ENCODE data around the gene RPL38. TPM values are rescaled to one million over a fixed set of nuclear protein-coding genes. Genes with fewer than 3 reads are reported as not detected.

RPL38 gene
- total RNA-seq, 5 donors from 2014 or later (not counting 1 experiment from before 2014, with no cell fraction given): 1,569 to 1,786 (median 1,717) TPM

DNA sequence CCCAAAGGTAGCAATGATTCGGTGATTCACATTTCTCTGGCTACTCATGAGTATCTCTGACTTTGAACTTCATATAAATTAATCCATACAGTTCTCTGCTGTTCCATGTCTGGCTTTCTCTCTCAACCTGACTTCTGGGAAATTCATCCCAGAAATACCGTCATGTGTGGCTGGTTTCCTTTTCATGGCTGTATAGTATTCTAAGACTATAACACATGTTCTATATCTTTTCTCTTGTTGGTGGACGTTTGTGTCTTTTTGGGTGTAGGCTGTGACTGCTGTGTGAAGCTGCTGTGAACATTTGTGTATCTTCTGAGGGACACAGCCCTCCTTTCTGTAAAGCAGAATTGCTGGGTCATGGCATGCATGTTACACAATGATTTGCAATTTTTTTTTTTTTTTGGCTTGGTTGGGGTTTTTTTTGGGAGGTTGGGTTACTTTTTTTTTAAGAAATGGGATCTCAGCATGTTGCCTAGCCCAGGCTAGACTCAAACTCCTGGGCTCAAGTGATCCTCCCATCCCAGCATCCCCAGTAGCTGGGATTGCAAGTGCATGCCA lies 16.2 kb downstream of the RPL38 start:
- POLR2A ChIA-PET: no interaction called here
- peaks cover 28% of the 10 kb centered on the region for H3K36me3 Mint-ChIP-seq
- peaks cover 5 to 17% (median 10%) of the 10 kb centered on the region in 3 donors for H3K4me1 Mint-ChIP-seq
- 100% methylated on average over 1 of the region's 3 CpGs for WGBS (ENCODE audit: insufficient coverage)
- no peak overlapping the region for H3K4me3 ChIP-seq (ENCODE audit: control insufficient read depth in 1 of 2, extremely low read depth in 1 of 2, low read length in 1 of 2)
- no peaks in the 10 kb centered on the region for H3K9me3 Mint-ChIP-seq
- no peak overlapping the region for H3K27ac ChIP-seq (ENCODE audit: low read length)
- peaks cover 0 to 16% of the 10 kb centered on the region in 2 experiments for H3K4me1 ChIP-seq (ENCODE audit: control insufficient read depth in 1 of 2, extremely low read depth in 1 of 2, insufficient read depth in 2 of 2, low read length in 2 of 2)
- peaks cover 0 to 9% of the 10 kb centered on the region in 2 experiments for H3K27me3 ChIP-seq (replicated peaks in 1 of 2; ENCODE audit: control insufficient read depth in 2 of 2, extremely low read depth in 1 of 2, insufficient read depth in 2 of 2, low read length in 1 of 2)
- no peak for ATAC-seq (replicated peaks in 1 of 4)
- H3K27me3 Mint-ChIP-seq: no peaks in the 10 kb centered on the region
- DNase-seq: no peak
- no peaks in the 10 kb centered on the region for H3K9me3 ChIP-seq
- H3K4me3 Mint-ChIP-seq: no peak overlapping the region
- H3K27ac Mint-ChIP-seq: no peak overlapping the region
- CTCF ChIA-PET: no interaction called here
- peaks cover 0 to 18% of the 10 kb centered on the region in 2 donors for H3K36me3 ChIP-seq (ENCODE audit: control insufficient read depth in 2 of 2, extremely low read depth in 1 of 2, insufficient read depth in 1 of 2, low read length in 1 of 2)

DNA sequence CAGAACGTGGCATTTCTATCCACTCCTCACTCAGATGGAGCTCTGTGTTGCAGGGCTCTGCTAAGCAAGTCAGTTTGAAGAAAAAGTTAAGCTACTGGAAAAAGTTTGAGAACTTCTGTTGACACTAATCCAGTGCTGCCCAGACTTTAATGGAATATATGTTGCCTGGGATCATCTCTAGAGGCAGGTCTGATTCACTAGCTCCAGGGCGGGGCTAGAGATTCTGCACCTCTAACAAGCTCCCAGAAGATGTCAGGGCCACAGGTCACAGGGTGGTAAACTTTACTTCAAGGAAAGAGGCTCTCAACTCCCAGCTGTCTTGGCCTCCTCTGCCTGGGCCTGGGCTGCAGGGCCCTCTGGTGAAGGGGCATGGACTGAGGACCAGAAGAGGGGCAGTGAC lies 16.7 kb downstream of the RPL38 start:
- H3K36me3 Mint-ChIP-seq: peaks cover 32% of the 10 kb centered on the region
- no peak overlapping the region for H3K4me3 Mint-ChIP-seq
- ChIA-PET POLR2A (no interaction called here), CTCF (no interaction called here)
- no peak overlapping the region for H3K27ac Mint-ChIP-seq
- peaks cover 4 to 11% (median 7%) of the 10 kb centered on the region in 3 donors for H3K4me1 Mint-ChIP-seq
- H3K9me3 Mint-ChIP-seq: no peaks in the 10 kb centered on the region
- Histone ChIP-seq H3K36me3 (ENCODE audit: control insufficient read depth in 2 of 2, extremely low read depth in 1 of 2, insufficient read depth in 1 of 2, low read length in 1 of 2) (peaks cover 0 to 18% of the 10 kb centered on the region in 2 donors), H3K27ac (ENCODE audit: low read length) (no peak overlapping the region), H3K27me3 (replicated peaks in 1 of 2; ENCODE audit: control insufficient read depth in 2 of 2, extremely low read depth in 1 of 2, insufficient read depth in 2 of 2, low read length in 1 of 2) (peaks cover 0 to 3% of the 10 kb centered on the region in 2 experiments), H3K4me1 (ENCODE audit: control insufficient read depth in 1 of 2, extremely low read depth in 1 of 2, insufficient read depth in 2 of 2, low read length in 2 of 2) (peaks cover 0 to 11% of the 10 kb centered on the region in 2 experiments), H3K9me3 (no peaks in the 10 kb centered on the region), H3K4me3 (ENCODE audit: control insufficient read depth in 1 of 2, extremely low read depth in 1 of 2, low read length in 1 of 2) (no peak overlapping the region)
- no CpG with 5 or more reads among the region's 2 CpGs for WGBS (ENCODE audit: insufficient coverage)
- ATAC-seq (replicated peaks in 1 of 4): no peak
- H3K27me3 Mint-ChIP-seq: no peaks in the 10 kb centered on the region
- DNase-seq: no peak

DNA sequence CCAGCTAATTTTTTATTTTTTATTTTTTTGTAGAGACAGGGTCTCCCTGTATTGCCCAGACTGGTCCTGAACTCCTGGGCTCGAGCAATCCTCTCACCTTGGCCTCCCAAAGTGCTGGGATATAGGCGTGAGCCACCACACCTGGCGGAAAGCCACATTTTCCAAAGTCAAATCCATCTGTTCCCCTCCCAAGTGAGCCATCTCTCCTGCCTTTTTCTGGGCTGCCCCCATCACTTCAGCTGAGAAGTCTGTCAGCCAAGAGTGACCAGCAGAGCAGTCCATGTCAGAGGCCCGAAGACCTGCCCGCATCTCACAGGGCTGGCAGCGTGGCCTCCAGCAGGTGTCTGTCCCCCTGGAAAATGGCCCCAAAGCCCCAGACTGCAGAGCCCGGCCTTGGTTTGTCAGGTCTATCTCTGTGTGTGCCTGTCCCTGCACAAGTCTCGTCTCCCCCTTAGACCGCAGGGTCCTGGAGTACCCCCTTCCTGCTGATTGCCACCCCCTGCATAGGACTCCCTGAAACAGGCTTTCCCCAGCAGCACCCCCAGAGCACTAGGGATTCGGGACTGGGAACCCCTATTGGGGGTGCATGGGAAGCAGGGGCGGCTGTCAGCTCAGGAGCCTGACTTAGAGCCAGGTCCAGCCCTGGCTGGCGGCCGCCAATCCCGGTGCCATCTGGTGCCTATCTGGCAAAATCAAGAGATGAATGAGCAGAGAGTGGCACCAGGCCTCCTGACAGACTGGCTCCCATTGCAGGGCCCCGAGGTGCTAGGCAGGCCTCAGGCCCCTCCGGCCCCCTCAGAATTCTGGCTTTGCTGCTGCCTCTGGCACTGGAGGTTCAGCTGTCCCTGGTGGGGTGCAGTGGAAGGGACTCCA lies 17.7 kb downstream of the RPL38 start:
- WGBS (ENCODE audit: insufficient coverage): 93% methylated on average over 15 of the region's 16 CpGs
- POLR2A ChIA-PET: no interaction called here
- no peak overlapping the region for H3K27ac Mint-ChIP-seq

DNA sequence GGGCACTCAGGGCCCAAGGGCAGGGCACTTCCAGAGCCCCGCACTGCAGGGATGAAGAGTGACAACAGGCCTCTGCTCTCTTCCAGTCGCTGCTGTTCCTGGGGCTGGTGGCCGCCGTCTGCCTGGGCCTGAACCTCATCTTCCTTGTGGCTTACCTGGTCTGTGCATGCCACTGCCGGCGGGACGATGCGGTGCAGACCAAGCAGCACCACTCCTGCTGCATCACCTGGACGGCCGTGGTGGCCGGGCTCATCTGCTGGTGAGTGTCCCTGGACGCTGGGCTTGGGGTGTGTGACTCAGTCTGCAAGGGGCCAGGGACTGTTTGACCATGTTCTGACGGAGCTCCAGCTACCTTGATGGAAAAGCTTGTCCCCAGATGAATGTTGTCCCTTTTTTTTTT lies 18.9 kb downstream of the RPL38 start:
- H3K4me1 ChIP-seq (ENCODE audit: control insufficient read depth in 1 of 2, extremely low read depth in 1 of 2, insufficient read depth in 2 of 2, low read length in 2 of 2): no peaks in the 10 kb centered on the region
- ChIA-PET CTCF (interaction anchor here (0.6 to 0.8 kb wide), 2 partner anchors 8 to 46 kb away, joined by 3 read pairs; no protein-coding TSS in a partner anchor), POLR2A (no interaction called here)
- H3K27ac ChIP-seq (ENCODE audit: low read length): no peak overlapping the region
- no peak for ATAC-seq (replicated peaks in 1 of 4)
- peaks cover 43% of the 10 kb centered on the region for H3K36me3 Mint-ChIP-seq
- no peaks in the 10 kb centered on the region for H3K27me3 Mint-ChIP-seq
- H3K4me1 Mint-ChIP-seq: no peaks in the 10 kb centered on the region
- DNase-seq: no peak
- no peak overlapping the region for H3K4me3 ChIP-seq (ENCODE audit: control insufficient read depth in 1 of 2, extremely low read depth in 1 of 2, low read length in 1 of 2)
- peaks cover 0 to 23% of the 10 kb centered on the region in 2 donors for H3K36me3 ChIP-seq (ENCODE audit: control insufficient read depth in 2 of 2, extremely low read depth in 1 of 2, insufficient read depth in 1 of 2, low read length in 1 of 2)
- no peaks in the 10 kb centered on the region for H3K9me3 ChIP-seq
- H3K27ac Mint-ChIP-seq: no peak overlapping the region
- H3K4me3 Mint-ChIP-seq: no peak overlapping the region
- no peaks in the 10 kb centered on the region for H3K9me3 Mint-ChIP-seq
- 95% methylated on average over 13 of the region's 13 CpGs for WGBS (ENCODE audit: insufficient coverage)
- no peaks in the 10 kb centered on the region for H3K27me3 ChIP-seq (replicated peaks in 1 of 2; ENCODE audit: control insufficient read depth in 2 of 2, extremely low read depth in 1 of 2, insufficient read depth in 2 of 2, low read length in 1 of 2)

More for the DNA sequence above, 17.7 kb downstream of the RPL38 start:
- Histone ChIP-seq H3K27me3 (replicated peaks in 1 of 2; ENCODE audit: control insufficient read depth in 2 of 2, extremely low read depth in 1 of 2, insufficient read depth in 2 of 2, low read length in 1 of 2) (no peaks in the 10 kb centered on the region), H3K4me3 (ENCODE audit: control insufficient read depth in 1 of 2, extremely low read depth in 1 of 2, low read length in 1 of 2) (no peak overlapping the region), H3K9me3 (no peaks in the 10 kb centered on the region), H3K27ac (ENCODE audit: low read length) (no peak overlapping the region), H3K36me3 (ENCODE audit: control insufficient read depth in 2 of 2, extremely low read depth in 1 of 2, insufficient read depth in 1 of 2, low read length in 1 of 2) (peaks cover 0 to 22% of the 10 kb centered on the region in 2 donors), H3K4me1 (ENCODE audit: control insufficient read depth in 1 of 2, extremely low read depth in 1 of 2, insufficient read depth in 2 of 2, low read length in 2 of 2) (peaks cover 0 to 2% of the 10 kb centered on the region in 2 experiments)
- H3K4me1 Mint-ChIP-seq: peaks cover 2 to 4% (median 2%) of the 10 kb centered on the region in 3 donors
- no peaks in the 10 kb centered on the region for H3K27me3 Mint-ChIP-seq
- no peaks in the 10 kb centered on the region for H3K9me3 Mint-ChIP-seq
- ATAC-seq (replicated peaks in 1 of 4) (no peak), DNase-seq (no peak)
- H3K4me3 Mint-ChIP-seq: no peak overlapping the region
- peaks cover 41% of the 10 kb centered on the region for H3K36me3 Mint-ChIP-seq
- CTCF ChIA-PET: no interaction called here

DNA sequence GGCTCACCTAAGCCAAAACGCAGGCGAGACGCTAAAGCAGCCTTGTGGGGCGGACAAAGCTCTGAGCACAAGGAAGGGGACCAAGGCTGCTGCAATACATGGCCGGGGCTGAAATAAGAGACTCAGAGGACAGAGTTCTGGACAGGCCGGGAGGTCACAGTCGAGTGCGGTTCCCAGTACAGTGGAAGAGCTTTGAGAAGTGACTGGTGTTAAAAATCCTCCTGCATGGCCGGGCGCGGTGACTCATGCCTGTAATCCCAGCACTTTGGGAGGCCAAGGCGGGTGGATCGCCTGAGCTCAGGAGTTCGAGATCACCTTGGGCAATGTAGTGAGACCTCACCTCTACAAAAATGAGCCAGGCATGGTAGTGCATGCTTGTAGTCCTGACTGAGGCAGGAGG lies 20.4 kb downstream of the RPL38 start:
- 95% methylated on average over 14 of the region's 14 CpGs for WGBS (ENCODE audit: insufficient coverage)
- ATAC-seq (replicated peaks in 1 of 4) (no peak), DNase-seq (no peak)
- no peak overlapping the region for H3K4me3 Mint-ChIP-seq
- peaks cover 53% of the 10 kb centered on the region for H3K36me3 Mint-ChIP-seq
- Histone ChIP-seq H3K4me1 (ENCODE audit: control insufficient read depth in 1 of 2, extremely low read depth in 1 of 2, insufficient read depth in 2 of 2, low read length in 2 of 2) (no peaks in the 10 kb centered on the region), H3K36me3 (ENCODE audit: control insufficient read depth in 2 of 2, extremely low read depth in 1 of 2, insufficient read depth in 1 of 2, low read length in 1 of 2) (peaks cover 0 to 23% of the 10 kb centered on the region in 2 donors), H3K9me3 (no peaks in the 10 kb centered on the region), H3K4me3 (ENCODE audit: control insufficient read depth in 1 of 2, extremely low read depth in 1 of 2, low read length in 1 of 2) (no peak overlapping the region), H3K27ac (ENCODE audit: low read length) (no peak overlapping the region), H3K27me3 (replicated peaks in 1 of 2; ENCODE audit: control insufficient read depth in 2 of 2, extremely low read depth in 1 of 2, insufficient read depth in 2 of 2, low read length in 1 of 2) (no peaks in the 10 kb centered on the region)
- no peaks in the 10 kb centered on the region for H3K27me3 Mint-ChIP-seq
- ChIA-PET POLR2A (no interaction called here), CTCF (no interaction called here)
- H3K4me1 Mint-ChIP-seq: no peaks in the 10 kb centered on the region
- H3K27ac Mint-ChIP-seq: no peak overlapping the region
- H3K9me3 Mint-ChIP-seq: no peaks in the 10 kb centered on the region

DNA sequence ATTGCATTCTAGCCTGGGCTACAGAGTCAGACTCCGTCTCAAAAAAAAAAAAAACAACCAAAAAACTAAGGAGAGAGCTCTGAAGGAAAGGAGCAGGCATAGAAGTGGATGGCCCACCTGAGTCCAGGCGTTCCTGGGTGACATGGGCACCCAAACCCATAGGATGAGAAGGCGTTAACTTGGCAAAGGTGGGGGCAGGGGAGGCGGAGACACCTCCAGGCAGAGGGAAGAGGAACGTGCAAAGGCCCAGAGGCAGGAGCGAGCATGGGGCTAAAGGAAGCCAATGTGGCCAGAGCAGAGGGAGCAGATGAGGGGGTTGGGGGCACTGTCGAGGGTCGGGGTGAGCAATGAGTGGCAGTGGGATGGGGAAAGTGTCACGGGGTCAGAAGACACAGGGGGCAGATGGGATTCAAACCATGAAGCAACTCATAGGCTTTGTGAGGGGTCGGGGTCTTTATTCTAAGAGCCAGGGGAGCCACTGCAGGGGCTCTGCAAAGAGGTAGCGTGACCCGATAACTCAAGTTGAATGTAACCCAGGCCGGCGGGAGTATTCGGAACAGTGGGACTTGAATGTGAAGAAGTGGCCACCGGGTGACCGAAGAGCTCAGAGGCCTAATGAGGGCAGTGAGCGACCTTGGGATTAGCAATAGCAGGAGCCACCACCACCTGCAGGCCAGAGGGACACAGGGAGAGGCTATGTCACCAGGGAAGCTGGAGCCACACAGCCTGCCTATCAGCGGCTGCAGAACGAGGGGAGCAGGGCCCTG lies 21.7 kb downstream of the RPL38 start:
- H3K27ac ChIP-seq (ENCODE audit: low read length): no peak overlapping the region
- no peaks in the 10 kb centered on the region for H3K4me1 Mint-ChIP-seq
- 95% methylated on average over 16 of the region's 20 CpGs for WGBS (ENCODE audit: insufficient coverage)
- H3K4me3 ChIP-seq (ENCODE audit: control insufficient read depth in 1 of 2, extremely low read depth in 1 of 2, low read length in 1 of 2): no peak overlapping the region
- no peak overlapping the region for H3K27ac Mint-ChIP-seq
- H3K27me3 ChIP-seq (replicated peaks in 1 of 2; ENCODE audit: control insufficient read depth in 2 of 2, extremely low read depth in 1 of 2, insufficient read depth in 2 of 2, low read length in 1 of 2): no peaks in the 10 kb centered on the region
- no peaks in the 10 kb centered on the region for H3K4me1 ChIP-seq (ENCODE audit: control insufficient read depth in 1 of 2, extremely low read depth in 1 of 2, insufficient read depth in 2 of 2, low read length in 2 of 2)
- peaks cover 0 to 23% of the 10 kb centered on the region in 2 donors for H3K36me3 ChIP-seq (ENCODE audit: control insufficient read depth in 2 of 2, extremely low read depth in 1 of 2, insufficient read depth in 1 of 2, low read length in 1 of 2)
- H3K4me3 Mint-ChIP-seq: no peak overlapping the region
- ATAC-seq (replicated peaks in 1 of 4): no peak
- no peaks in the 10 kb centered on the region for H3K9me3 ChIP-seq
- no peak for DNase-seq
- ChIA-PET POLR2A (interaction anchor here in 1 of 2 donors (0.6 kb wide), 1 partner anchor 56 kb away, joined by 3 read pairs; no protein-coding TSS in a partner anchor), CTCF (no interaction called here)
- H3K27me3 Mint-ChIP-seq: no peaks in the 10 kb centered on the region
- H3K36me3 Mint-ChIP-seq: peaks cover 54% of the 10 kb centered on the region
- H3K9me3 Mint-ChIP-seq: no peaks in the 10 kb centered on the region

All from T-cell (primary cell).